Central memory CD8-positive, alpha-beta T cell (primary cell): ENCODE results near the gene CDCA4.

Experiments
- ATAC-seq: fragments of 150-1000 bp; cut with Tn5 transposase; replicated peaks from 2 replicates; pipeline ENCODE4 v1.10.0; 2022; ENCODE audit warnings: mild to moderate bottlenecking, moderate FRiP score, moderate number of reproducible peaks; ENCODE audit not compliant: poor library complexity, severe bottlenecking; ENCODE audit errors: extremely low read depth
- DNase-seq, 2 donors: peaks; one replicate each; pipeline ENCODE4 v3.0.0; 2021; ENCODE audit warnings: low spot score in 2 of 2
- H3K27ac Mint-ChIP-seq: one replicate; pipeline ENCODE4 v1.8.0; 2022; ENCODE audit warnings: low read depth, mild to moderate bottlenecking, moderate library complexity, mixed read lengths
- H3K27me3 Mint-ChIP-seq: one replicate; pipeline ENCODE4 v1.8.0; 2022; ENCODE audit warnings: mixed read lengths
- H3K36me3 Mint-ChIP-seq: one replicate; pipeline ENCODE4 v1.8.0; 2022; ENCODE audit warnings: mild to moderate bottlenecking, moderate library complexity, mixed read lengths; ENCODE audit not compliant: insufficient read depth
- H3K4me1 Mint-ChIP-seq: one replicate; pipeline ENCODE4 v1.8.0; 2022; ENCODE audit warnings: mixed read lengths
- H3K4me3 Mint-ChIP-seq: one replicate; pipeline ENCODE4 v1.8.0; 2022; ENCODE audit warnings: mild to moderate bottlenecking, moderate library complexity, mixed read lengths
- H3K9me3 Mint-ChIP-seq: one replicate; pipeline ENCODE4 v1.8.0; 2022; ENCODE audit warnings: mixed read lengths

Gene CDCA4

GRCh38 chr14:104968541-104969401 lies 52.1 kb downstream of the CDCA4 start:
- no peak for DNase-seq
- Mint-ChIP-seq H3K36me3 (no peaks in the 10 kb centered on the region), H3K27me3 (peaks cover 27% of the 10 kb centered on the region), H3K4me3 (no peak overlapping the region), H3K27ac (no peak overlapping the region), H3K4me1 (no peaks in the 10 kb centered on the region), H3K9me3 (no peaks in the 10 kb centered on the region)
- ATAC-seq = no peak

- Mint-ChIP-seq H3K27ac (no peak overlapping the region), H3K9me3 (no peaks in the 10 kb centered on the region), H3K4me3 (no peak overlapping the region), H3K36me3 (no peaks in the 10 kb centered on the region), H3K27me3 (peaks cover 27% of the 10 kb centered on the region), H3K4me1 (no peaks in the 10 kb centered on the region)
- DNase-seq = no peak
- no peak for ATAC-seq
These were observed 52.7 kb downstream of the CDCA4 start for GRCh38 chr14:104968153-104968527.

DNA sequence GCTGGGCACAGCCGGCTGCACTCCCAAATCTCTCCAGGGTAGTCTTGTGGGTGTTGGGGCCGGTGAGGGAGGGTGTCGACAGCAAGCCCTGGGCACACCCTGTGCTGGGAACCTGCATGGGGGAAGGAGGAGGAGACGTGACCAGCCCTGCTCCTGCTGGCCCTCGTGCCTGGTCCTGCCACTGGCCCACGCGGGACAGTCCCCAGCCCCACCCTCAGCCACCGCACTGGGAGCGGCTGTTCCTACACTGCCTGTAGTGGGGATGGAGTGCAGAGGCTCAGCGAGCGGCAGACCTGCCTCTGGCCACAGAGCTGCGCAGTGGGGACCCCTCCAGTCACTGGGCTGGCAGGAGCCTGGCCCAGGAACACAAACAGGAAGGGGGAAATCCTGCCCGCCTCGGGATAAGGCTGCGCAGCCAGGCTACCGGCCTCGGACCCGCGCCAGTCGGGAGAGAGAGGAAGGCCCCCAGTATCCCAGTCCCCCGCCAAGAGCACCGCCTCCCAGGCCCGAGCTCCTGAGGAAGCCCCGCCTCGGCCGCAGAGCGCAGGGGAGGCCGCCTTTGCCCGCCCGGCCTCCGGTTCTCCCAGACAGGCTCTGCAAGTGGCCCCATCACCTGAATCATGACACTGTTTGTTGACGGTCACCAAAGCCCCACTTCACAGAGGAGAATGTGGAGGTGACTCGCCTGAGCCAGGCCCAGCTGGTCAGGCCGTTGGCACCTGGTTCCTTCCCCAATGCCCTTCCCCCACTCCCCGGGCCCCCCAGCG lies 53.3 kb downstream of the CDCA4 start:
- no peak overlapping the region for H3K27ac Mint-ChIP-seq
- no peaks in the 10 kb centered on the region for H3K4me1 Mint-ChIP-seq
- ATAC-seq = no peak
- DNase-seq = no peak
- H3K9me3 Mint-ChIP-seq = no peaks in the 10 kb centered on the region
- no peaks in the 10 kb centered on the region for H3K36me3 Mint-ChIP-seq
- peaks cover 27% of the 10 kb centered on the region for H3K27me3 Mint-ChIP-seq
- H3K4me3 Mint-ChIP-seq = no peak overlapping the region

GRCh38 chr14:104966981-104967385 lies 53.9 kb downstream of the CDCA4 start:
- DNase-seq (no peak), ATAC-seq (no peak)
- peaks cover 27% of the 10 kb centered on the region for H3K27me3 Mint-ChIP-seq
- no peak overlapping the region for H3K27ac Mint-ChIP-seq
- H3K9me3 Mint-ChIP-seq = no peaks in the 10 kb centered on the region
- H3K4me1 Mint-ChIP-seq = no peaks in the 10 kb centered on the region
- H3K36me3 Mint-ChIP-seq = no peaks in the 10 kb centered on the region
- no peak overlapping the region for H3K4me3 Mint-ChIP-seq

- Mint-ChIP-seq H3K4me1 (no peaks in the 10 kb centered on the region), H3K9me3 (no peaks in the 10 kb centered on the region), H3K4me3 (no peak overlapping the region), H3K36me3 (no peaks in the 10 kb centered on the region), H3K27ac (no peak overlapping the region), H3K27me3 (peaks cover 27% of the 10 kb centered on the region)
- DNase-seq (no peak), ATAC-seq (no peak)
These were observed 54.5 kb downstream of the CDCA4 start for GRCh38 chr14:104966261-104966865.

GRCh38 chr14:104965561-104966231 lies 55.2 kb downstream of the CDCA4 start:
- ATAC-seq (no peak), DNase-seq (no peak)
- no peak overlapping the region for H3K27ac Mint-ChIP-seq
- H3K9me3 Mint-ChIP-seq = no peaks in the 10 kb centered on the region
- H3K27me3 Mint-ChIP-seq = peaks cover 28% of the 10 kb centered on the region
- H3K4me1 Mint-ChIP-seq = no peaks in the 10 kb centered on the region
- no peak overlapping the region for H3K4me3 Mint-ChIP-seq
- no peaks in the 10 kb centered on the region for H3K36me3 Mint-ChIP-seq

DNA sequence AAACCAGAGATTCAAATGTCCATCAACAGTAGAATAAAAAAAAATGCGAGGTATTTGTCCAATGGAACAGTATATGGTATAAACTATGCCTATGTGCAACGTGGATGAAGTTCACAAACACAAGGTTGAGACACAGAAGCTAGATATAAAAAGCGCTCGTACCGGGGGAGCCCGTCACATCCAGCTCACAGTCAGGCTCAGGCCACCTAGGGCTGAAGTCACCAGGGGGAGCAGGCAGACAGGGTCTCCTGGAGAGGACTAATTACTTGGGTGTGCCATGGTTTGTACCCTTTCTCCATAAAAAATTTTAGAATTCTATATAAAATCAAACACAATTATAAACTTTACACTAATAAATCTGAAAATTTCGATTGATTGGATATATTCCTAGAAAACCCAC lies 56.3 kb downstream of the CDCA4 start:
- H3K4me1 Mint-ChIP-seq = no peaks in the 10 kb centered on the region
- no peak for DNase-seq
- no peak overlapping the region for H3K4me3 Mint-ChIP-seq
- ATAC-seq = no peak
- no peaks in the 10 kb centered on the region for H3K36me3 Mint-ChIP-seq
- no peak overlapping the region for H3K27ac Mint-ChIP-seq
- H3K9me3 Mint-ChIP-seq = no peaks in the 10 kb centered on the region
- peaks cover 36% of the 10 kb centered on the region for H3K27me3 Mint-ChIP-seq
